ENCODE measurements around the gene ATP6V0E1.

ATP6V0E1 gene

GRCh38 chr5:172994405-172994804 lies 10.8 kb downstream of the ATP6V0E1 start:
- Histone ChIP-seq H3K27ac (ENCODE audit: extremely low read depth, low read depth, low read length) (no peak overlapping the region), H3K36me3 (ENCODE audit: control insufficient read depth in 2 of 2, insufficient read depth in 1 of 2, low read length in 2 of 2) (peaks cover 32 to 56% of the 10 kb centered on the region in 2 experiments), H3K9me3 (ENCODE audit: control insufficient read depth, insufficient read depth, low read depth, low read length) (no peaks in the 10 kb centered on the region), H3K4me1 (ENCODE audit: control insufficient read depth, insufficient read depth, low read length) (no peaks in the 10 kb centered on the region), H3K4me3 (ENCODE audit: low read depth, low read length) (no peak overlapping the region)
- TF ChIP-seq FEZF1 (tag by site-specific recombination; IDR thresholded peaks at IDR 0.05): no peak
- TF ChIP-seq MYNN (tag by site-specific recombination; IDR thresholded peaks at IDR 0.05; ENCODE audit: borderline replicate concordance): no peak
- no peak for TF ChIP-seq ZNF26 (tag by site-specific recombination; IDR thresholded peaks at IDR 0.05)
- TF ChIP-seq ZNF248 (tag by site-specific recombination; IDR thresholded peaks at IDR 0.05): no peak
- no peak for TF ChIP-seq ZNF623 (tag by site-specific recombination; IDR thresholded peaks at IDR 0.05)
- no peak for TF ChIP-seq REPIN1 (tag by site-specific recombination; IDR thresholded peaks at IDR 0.05; ENCODE audit: low read depth)
- TF ChIP-seq, protein P1, sequence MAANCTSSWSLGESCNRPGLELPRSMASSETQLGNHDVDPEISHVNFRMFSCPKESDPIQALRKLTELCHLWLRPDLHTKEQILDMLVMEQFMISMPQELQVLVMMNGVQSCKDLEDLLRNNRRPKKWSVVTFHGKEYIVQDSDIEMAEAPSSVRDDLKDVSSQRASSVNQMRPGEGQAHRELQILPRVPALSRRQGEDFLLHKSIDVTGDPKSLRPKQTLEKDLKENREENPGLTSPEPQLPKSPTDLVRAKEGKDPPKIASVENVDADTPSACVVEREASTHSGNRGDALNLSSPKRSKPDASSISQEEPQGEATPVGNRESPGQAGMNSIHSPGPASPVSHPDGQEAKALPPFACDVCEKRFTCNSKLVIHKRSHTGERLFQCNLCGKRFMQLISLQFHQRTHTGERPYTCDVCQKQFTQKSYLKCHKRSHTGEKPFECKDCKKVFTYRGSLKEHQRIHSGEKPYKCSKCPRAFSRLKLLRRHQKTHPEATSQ (tag by site-specific recombination; IDR thresholded peaks at IDR 0.05): no peak
- TF ChIP-seq ZFP37 (tag by site-specific recombination; IDR thresholded peaks at IDR 0.05): no peak
- TF ChIP-seq, protein P2, sequence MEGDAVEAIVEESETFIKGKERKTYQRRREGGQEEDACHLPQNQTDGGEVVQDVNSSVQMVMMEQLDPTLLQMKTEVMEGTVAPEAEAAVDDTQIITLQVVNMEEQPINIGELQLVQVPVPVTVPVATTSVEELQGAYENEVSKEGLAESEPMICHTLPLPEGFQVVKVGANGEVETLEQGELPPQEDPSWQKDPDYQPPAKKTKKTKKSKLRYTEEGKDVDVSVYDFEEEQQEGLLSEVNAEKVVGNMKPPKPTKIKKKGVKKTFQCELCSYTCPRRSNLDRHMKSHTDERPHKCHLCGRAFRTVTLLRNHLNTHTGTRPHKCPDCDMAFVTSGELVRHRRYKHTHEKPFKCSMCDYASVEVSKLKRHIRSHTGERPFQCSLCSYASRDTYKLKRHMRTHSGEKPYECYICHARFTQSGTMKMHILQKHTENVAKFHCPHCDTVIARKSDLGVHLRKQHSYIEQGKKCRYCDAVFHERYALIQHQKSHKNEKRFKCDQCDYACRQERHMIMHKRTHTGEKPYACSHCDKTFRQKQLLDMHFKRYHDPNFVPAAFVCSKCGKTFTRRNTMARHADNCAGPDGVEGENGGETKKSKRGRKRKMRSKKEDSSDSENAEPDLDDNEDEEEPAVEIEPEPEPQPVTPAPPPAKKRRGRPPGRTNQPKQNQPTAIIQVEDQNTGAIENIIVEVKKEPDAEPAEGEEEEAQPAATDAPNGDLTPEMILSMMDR (tag by site-specific recombination; IDR thresholded peaks at IDR 0.05): no peak
- TF ChIP-seq ZBTB8A (tag by site-specific recombination; IDR thresholded peaks at IDR 0.05): no peak
- TF ChIP-seq ZNF133 (tag by site-specific recombination; IDR thresholded peaks at IDR 0.05): no peak
- no peak for TF ChIP-seq ZNF155 (tag by site-specific recombination; IDR thresholded peaks at IDR 0.05)
- no peak for TF ChIP-seq PBX3 (CRISPR knock-in tag; IDR thresholded peaks at IDR 0.05)
- no peak for TF ChIP-seq KLF1 (tag by site-specific recombination; IDR thresholded peaks at IDR 0.05)
- TF ChIP-seq ZNF239 (tag by site-specific recombination; IDR thresholded peaks at IDR 0.05): no peak
- TF ChIP-seq ZNF341 (tag by site-specific recombination; IDR thresholded peaks at IDR 0.05; ENCODE audit: low read depth): no peak
- no peak for TF ChIP-seq PRDM4 (tag by site-specific recombination; IDR thresholded peaks at IDR 0.05)
- no peak for TF ChIP-seq ZNF664 (tag by site-specific recombination; IDR thresholded peaks at IDR 0.05)
- no peak for TF ChIP-seq ZNF658 (tag by site-specific recombination; IDR thresholded peaks at IDR 0.05)
- TF ChIP-seq ZNF214 (tag by site-specific recombination; IDR thresholded peaks at IDR 0.05; ENCODE audit: borderline replicate concordance): no peak
- CTCF ChIA-PET: interaction anchor here (0.6 to 1.1 kb wide), 2 partner anchors 158 to 296 kb away, joined by 3 read pairs; no protein-coding TSS in a partner anchor
- POLR2A ChIA-PET: interaction anchor here (0.7 kb wide), 1 partner anchor 14 kb away, joined by 3 read pairs; no protein-coding TSS in a partner anchor

Measured in HEK293 (cell line).